Sigmoid colon (tissue), 4 donors: ENCODE data around the gene RUFY1.

Experiments
- POLR2A ChIP-seq, 2 donors: fragments of 450-650 bp; IDR thresholded peaks; one replicate each; pipeline ENCODE4 v1.6.1; 2016; ENCODE audit warnings: antibody characterized with exemption in 2 of 2, mild to moderate bottlenecking in 2 of 2, moderate library complexity in 2 of 2
- POLR2AphosphoS5 ChIP-seq, 4 donors: sonication (generic); formaldehyde crosslinking; IDR thresholded peaks; one replicate each; pipeline ENCODE4 v1.6.1; 2017; ENCODE audit warnings: antibody characterized with exemption in 4 of 4

DNA sequence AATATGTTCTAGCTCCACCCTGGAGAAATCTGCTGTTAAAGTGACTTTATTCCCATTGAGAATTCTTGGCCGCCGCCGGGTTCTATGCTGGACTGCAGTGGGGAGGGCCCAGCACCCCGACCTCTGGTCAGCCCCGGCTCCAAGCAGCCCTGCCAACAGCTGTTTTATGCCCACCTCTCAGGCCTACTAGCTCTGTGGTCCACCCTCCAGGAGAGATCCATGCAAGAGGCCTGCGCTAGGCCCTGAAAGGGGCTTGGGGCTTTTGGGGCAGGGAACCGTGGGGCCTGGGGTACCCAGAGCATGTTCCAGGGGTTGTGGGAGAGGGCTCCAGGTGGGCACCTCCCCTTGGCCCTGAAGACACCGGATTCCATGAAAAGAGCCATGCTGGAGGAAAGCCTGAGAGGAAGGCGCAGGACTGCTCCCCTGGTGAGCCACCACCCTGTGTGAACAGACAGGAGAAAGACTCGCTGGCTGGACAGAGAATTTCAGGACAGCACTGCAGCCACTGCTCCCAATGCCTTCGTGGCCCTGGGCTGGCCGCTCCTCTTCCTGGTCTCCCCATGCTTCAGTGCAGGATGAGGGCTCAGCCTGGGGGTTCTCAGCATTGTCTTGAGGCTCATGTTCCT is 44.6 kb upstream of the RUFY1 start:
- TF ChIP-seq POLR2A (IDR thresholded peaks at IDR 0.05) (no peak), POLR2AphosphoS5 (IDR thresholded peaks at IDR 0.05) (no peak)
